ENCODE data around the gene FUT2.
A peak's percentile ranks its signal among the peaks of the same experiment; 100 is the strongest.

The FUT2 gene

GRCh38 chr19:48734625-48735024 is 38.9 kb downstream of the FUT2 start:
- no peak for DNase-seq

- DNase-seq = no peak
Measured at GRCh38 chr19:48735031-48735615, 39.4 kb downstream of the FUT2 start.

- DNase-seq = no peak
Measured at GRCh38 chr19:48737360-48737998, 41.7 kb downstream of the FUT2 start.

- DNase-seq = peak; percentile 96
Measured at GRCh38 chr19:48738557-48739403, 43.0 kb downstream of the FUT2 start.

GRCh38 chr19:48739404-48740163 is 43.8 kb downstream of the FUT2 start:
- DNase-seq = no peak

- no peak for DNase-seq
Measured at GRCh38 chr19:48740164-48740972, 44.6 kb downstream of the FUT2 start, which contains the start of gene RASIP1. Gene RASIP1 (minus strand): TSS chr19:48740610. CDS start chr19:48740282, 328 bp downstream.

GRCh38 chr19:48741129-48741999 is 45.6 kb downstream of the FUT2 start:
- DNase-seq = no peak

- DNase-seq = no peak
Measured at GRCh38 chr19:48742096-48742495, 46.3 kb downstream of the FUT2 start.

GRCh38 chr19:48745208-48745995 is 49.6 kb downstream of the FUT2 start:
- peak; percentile 38 for DNase-seq

GRCh38 chr19:48746110-48746509 is 50.3 kb downstream of the FUT2 start:
- no peak for DNase-seq

- DNase-seq = no peak
Measured at GRCh38 chr19:48746738-48747575, 51.2 kb downstream of the FUT2 start, which contains the start of gene IZUMO1. Gene IZUMO1 (minus strand): TSS chr19:48746909. CDS start chr19:48745859, 1,050 bp downstream.

- DNase-seq = no peak
Measured at GRCh38 chr19:48749571-48750198, 53.9 kb downstream of the FUT2 start.

GRCh38 chr19:48750351-48750750 is 54.6 kb downstream of the FUT2 start:
- no peak for DNase-seq

GRCh38 chr19:48750771-48751504 is 55.2 kb downstream of the FUT2 start:
- DNase-seq = no peak

- DNase-seq = no peak
Measured at GRCh38 chr19:48751845-48752495, 56.2 kb downstream of the FUT2 start.

- peak; percentile 26 for DNase-seq
Measured at GRCh38 chr19:48752496-48753365, 57.0 kb downstream of the FUT2 start, which contains the start of gene FUT1. Gene FUT1 (minus strand): TSS chr19:48752641. CDS start chr19:48751281, 1,360 bp downstream.

Measured in T-helper 9 cell (primary cell).